HEK293 (cell line): ENCODE data around the gene CNP.

Experiments
- KLF8 ChIP-seq: fragments of 450-650 bp; formaldehyde crosslinking; IDR thresholded peaks from 2 replicates; pipeline ENCODE4 v1.5.1; 2016; ENCODE audit warnings: missing biosample characterization, missing genetic modification characterization
- SCRT2 ChIP-seq: fragments of 450-650 bp; formaldehyde crosslinking; IDR thresholded peaks from 2 replicates; pipeline ENCODE4 v1.5.1; 2016; ENCODE audit warnings: missing biosample characterization, missing genetic modification characterization
- SP7 ChIP-seq: fragments of 450-650 bp; formaldehyde crosslinking; IDR thresholded peaks from 2 replicates; pipeline ENCODE4 v1.5.1; 2016; ENCODE audit warnings: missing biosample characterization, missing genetic modification characterization
- YY2 ChIP-seq: fragments of 450-650 bp; formaldehyde crosslinking; IDR thresholded peaks from 2 replicates; pipeline ENCODE4 v1.5.1; 2016; ENCODE audit warnings: missing biosample characterization, missing genetic modification characterization
- ZBTB48 ChIP-seq: fragments of 450-650 bp; formaldehyde crosslinking; IDR thresholded peaks from 2 replicates; pipeline ENCODE4 v1.5.1; 2016; ENCODE audit warnings: missing biosample characterization, missing genetic modification characterization
- ZNF121 ChIP-seq: fragments of 450-650 bp; formaldehyde crosslinking; IDR thresholded peaks from 2 replicates; pipeline ENCODE4 v1.5.1; 2016; ENCODE audit warnings: missing biosample characterization, missing genetic modification characterization
- ZNF138 ChIP-seq: fragments of 450-650 bp; formaldehyde crosslinking; IDR thresholded peaks from 2 replicates; pipeline ENCODE4 v1.5.1; 2016; ENCODE audit warnings: missing biosample characterization, missing genetic modification characterization, borderline replicate concordance
- ZNF184 ChIP-seq: fragments of 450-650 bp; IDR thresholded peaks from 2 replicates; pipeline ENCODE4 v1.5.1; 2018; ENCODE audit warnings: missing biosample characterization, mild to moderate bottlenecking, missing genetic modification characterization
- ZNF416 ChIP-seq: fragments of 450-650 bp; formaldehyde crosslinking; IDR thresholded peaks from 2 replicates; pipeline ENCODE4 v1.5.1; 2016; ENCODE audit warnings: missing biosample characterization, missing genetic modification characterization
- ZNF514 ChIP-seq: fragments of 450-650 bp; formaldehyde crosslinking; IDR thresholded peaks from 2 replicates; pipeline ENCODE4 v1.5.1; 2016; ENCODE audit warnings: missing biosample characterization, missing genetic modification characterization
- ZNF544 ChIP-seq: fragments of 450-650 bp; formaldehyde crosslinking; IDR thresholded peaks from 2 replicates; pipeline ENCODE4 v1.5.0; 2017; ENCODE audit warnings: missing biosample characterization, missing genetic modification characterization
- ZNF585B ChIP-seq: fragments of 450-650 bp; formaldehyde crosslinking; IDR thresholded peaks from 2 replicates; pipeline ENCODE4 v1.5.1; 2016; ENCODE audit warnings: missing biosample characterization, missing genetic modification characterization
- ZNF621 ChIP-seq: fragments of 450-650 bp; formaldehyde crosslinking; IDR thresholded peaks from 2 replicates; pipeline ENCODE4 v1.5.1; 2017; ENCODE audit warnings: missing biosample characterization, missing genetic modification characterization
- ZNF629 ChIP-seq: fragments of 450-650 bp; formaldehyde crosslinking; IDR thresholded peaks from 2 replicates; pipeline ENCODE4 v1.5.1; 2017; ENCODE audit warnings: missing biosample characterization, missing genetic modification characterization
- ZNF768 ChIP-seq: fragments of 450-650 bp; formaldehyde crosslinking; IDR thresholded peaks from 2 replicates; pipeline ENCODE4 v1.5.1; 2018; ENCODE audit warnings: missing biosample characterization, mild to moderate bottlenecking, missing genetic modification characterization
- ZSCAN16 ChIP-seq: fragments of 450-650 bp; formaldehyde crosslinking; IDR thresholded peaks from 2 replicates; pipeline ENCODE4 v1.5.1; 2016; ENCODE audit warnings: missing biosample characterization, missing genetic modification characterization
- TF ChIP-seq, protein P1 (sequence below): fragments of 450-650 bp; formaldehyde crosslinking; IDR thresholded peaks from 2 replicates; pipeline ENCODE4 v1.5.1; 2016; ENCODE audit warnings: missing biosample characterization, missing genetic modification characterization
- TF ChIP-seq, protein P2 (sequence below): fragments of 450-650 bp; formaldehyde crosslinking; IDR thresholded peaks from 2 replicates; pipeline ENCODE4 v1.5.1; 2016; ENCODE audit warnings: missing biosample characterization, missing genetic modification characterization
- TF ChIP-seq, protein P3 (sequence below): fragments of 450-650 bp; formaldehyde crosslinking; IDR thresholded peaks from 2 replicates; pipeline ENCODE4 v1.5.1; 2016; ENCODE audit warnings: missing biosample characterization, missing genetic modification characterization
- TF ChIP-seq, protein P4 (sequence below): fragments of 450-650 bp; formaldehyde crosslinking; IDR thresholded peaks from 2 replicates; pipeline ENCODE4 v1.5.1; 2016; ENCODE audit warnings: missing biosample characterization, missing genetic modification characterization
- TF ChIP-seq, protein P5 (sequence below): fragments of 450-650 bp; formaldehyde crosslinking; IDR thresholded peaks from 2 replicates; pipeline ENCODE4 v1.5.1; 2016; ENCODE audit warnings: missing biosample characterization, missing genetic modification characterization
- TF ChIP-seq, protein P6 (sequence below): fragments of 450-650 bp; formaldehyde crosslinking; IDR thresholded peaks from 2 replicates; pipeline ENCODE4 v1.5.1; 2016; ENCODE audit warnings: missing biosample characterization, missing genetic modification characterization
- TF ChIP-seq, protein P7 (sequence below): fragments of 450-650 bp; formaldehyde crosslinking; IDR thresholded peaks from 2 replicates; pipeline ENCODE4 v1.5.1; 2017; ENCODE audit warnings: missing biosample characterization, missing genetic modification characterization

Gene CNP

DNA sequence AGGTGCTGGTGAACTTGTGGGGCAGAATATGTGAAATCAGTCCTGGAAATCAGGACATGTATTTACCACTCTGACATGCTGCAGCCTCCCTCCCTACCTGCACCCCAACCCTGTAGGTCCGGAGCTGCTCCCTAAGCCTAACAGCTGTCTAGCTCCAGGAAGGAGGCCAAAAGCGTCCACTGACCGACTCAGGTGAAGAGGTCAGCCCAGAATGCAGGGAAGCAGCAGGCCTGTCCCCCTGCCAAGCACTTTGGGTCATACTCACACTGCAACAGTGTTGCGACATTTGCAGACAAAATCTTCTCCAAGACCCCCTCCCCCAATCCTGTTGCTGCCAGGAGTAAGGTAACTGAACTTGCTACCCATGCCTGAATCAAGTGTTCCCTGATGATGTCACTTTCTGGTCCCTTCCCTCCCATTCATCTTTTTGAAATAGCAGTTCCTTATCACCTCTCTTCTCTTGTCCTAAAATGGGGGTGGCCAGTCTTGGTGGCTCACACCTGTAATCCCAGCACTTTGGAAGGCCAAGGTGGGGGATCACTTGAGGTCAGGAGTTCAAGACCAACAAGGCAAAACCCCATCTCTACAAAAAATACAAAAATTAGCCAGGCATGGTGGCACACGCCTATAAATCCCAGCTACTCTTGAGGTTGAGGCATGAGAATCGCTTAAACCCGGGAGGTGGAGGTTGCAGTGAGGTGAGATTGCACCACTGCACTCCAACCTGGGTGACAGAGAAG lies 46.6 kb upstream of the CNP start (continued):
- peak; percentile 52; the same call in 1 of the 2 replicates for TF ChIP-seq ZNF629 (tag by site-specific recombination)
- peak; percentile 56; the same call in 1 of the 2 replicates for TF ChIP-seq ZBTB48 (tag by site-specific recombination)
- no peak for TF ChIP-seq ZNF138
- TF ChIP-seq, protein P1, sequence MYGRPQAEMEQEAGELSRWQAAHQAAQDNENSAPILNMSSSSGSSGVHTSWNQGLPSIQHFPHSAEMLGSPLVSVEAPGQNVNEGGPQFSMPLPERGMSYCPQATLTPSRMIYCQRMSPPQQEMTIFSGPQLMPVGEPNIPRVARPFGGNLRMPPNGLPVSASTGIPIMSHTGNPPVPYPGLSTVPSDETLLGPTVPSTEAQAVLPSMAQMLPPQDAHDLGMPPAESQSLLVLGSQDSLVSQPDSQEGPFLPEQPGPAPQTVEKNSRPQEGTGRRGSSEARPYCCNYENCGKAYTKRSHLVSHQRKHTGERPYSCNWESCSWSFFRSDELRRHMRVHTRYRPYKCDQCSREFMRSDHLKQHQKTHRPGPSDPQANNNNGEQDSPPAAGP, result no peak
- no peak for TF ChIP-seq ZSCAN16 (tag by site-specific recombination)
- TF ChIP-seq, protein P2, sequence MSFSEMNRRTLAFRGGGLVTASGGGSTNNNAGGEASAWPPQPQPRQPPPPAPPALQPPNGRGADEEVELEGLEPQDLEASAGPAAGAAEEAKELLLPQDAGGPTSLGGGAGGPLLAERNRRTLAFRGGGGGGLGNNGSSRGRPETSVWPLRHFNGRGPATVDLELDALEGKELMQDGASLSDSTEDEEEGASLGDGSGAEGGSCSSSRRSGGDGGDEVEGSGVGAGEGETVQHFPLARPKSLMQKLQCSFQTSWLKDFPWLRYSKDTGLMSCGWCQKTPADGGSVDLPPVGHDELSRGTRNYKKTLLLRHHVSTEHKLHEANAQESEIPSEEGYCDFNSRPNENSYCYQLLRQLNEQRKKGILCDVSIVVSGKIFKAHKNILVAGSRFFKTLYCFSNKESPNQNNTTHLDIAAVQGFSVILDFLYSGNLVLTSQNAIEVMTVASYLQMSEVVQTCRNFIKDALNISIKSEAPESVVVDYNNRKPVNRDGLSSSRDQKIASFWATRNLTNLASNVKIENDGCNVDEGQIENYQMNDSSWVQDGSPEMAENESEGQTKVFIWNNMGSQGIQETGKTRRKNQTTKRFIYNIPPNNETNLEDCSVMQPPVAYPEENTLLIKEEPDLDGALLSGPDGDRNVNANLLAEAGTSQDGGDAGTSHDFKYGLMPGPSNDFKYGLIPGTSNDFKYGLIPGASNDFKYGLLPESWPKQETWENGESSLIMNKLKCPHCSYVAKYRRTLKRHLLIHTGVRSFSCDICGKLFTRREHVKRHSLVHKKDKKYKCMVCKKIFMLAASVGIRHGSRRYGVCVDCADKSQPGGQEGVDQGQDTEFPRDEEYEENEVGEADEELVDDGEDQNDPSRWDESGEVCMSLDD (tag by site-specific recombination), result peak; percentile 25; the same call in 1 of the 2 replicates
- no peak for TF ChIP-seq ZNF184 (tag by site-specific recombination)
- 0 out of 2 replicates have a peak, but pooled peaks have one; percentile 12 for TF ChIP-seq KLF8 (tag by site-specific recombination)
- no peak for TF ChIP-seq YY2
- TF ChIP-seq, protein P3, sequence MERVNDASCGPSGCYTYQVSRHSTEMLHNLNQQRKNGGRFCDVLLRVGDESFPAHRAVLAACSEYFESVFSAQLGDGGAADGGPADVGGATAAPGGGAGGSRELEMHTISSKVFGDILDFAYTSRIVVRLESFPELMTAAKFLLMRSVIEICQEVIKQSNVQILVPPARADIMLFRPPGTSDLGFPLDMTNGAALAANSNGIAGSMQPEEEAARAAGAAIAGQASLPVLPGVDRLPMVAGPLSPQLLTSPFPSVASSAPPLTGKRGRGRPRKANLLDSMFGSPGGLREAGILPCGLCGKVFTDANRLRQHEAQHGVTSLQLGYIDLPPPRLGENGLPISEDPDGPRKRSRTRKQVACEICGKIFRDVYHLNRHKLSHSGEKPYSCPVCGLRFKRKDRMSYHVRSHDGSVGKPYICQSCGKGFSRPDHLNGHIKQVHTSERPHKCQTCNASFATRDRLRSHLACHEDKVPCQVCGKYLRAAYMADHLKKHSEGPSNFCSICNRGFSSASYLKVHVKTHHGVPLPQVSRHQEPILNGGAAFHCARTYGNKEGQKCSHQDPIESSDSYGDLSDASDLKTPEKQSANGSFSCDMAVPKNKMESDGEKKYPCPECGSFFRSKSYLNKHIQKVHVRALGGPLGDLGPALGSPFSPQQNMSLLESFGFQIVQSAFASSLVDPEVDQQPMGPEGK (tag by site-specific recombination), result peak; percentile 35; the same call in 1 of the 2 replicates
- TF ChIP-seq ZNF121, result no peak
- peak; percentile 98 for TF ChIP-seq SCRT2 (tag by site-specific recombination)
- no peak for TF ChIP-seq ZNF621 (tag by site-specific recombination)
- TF ChIP-seq, protein P4, sequence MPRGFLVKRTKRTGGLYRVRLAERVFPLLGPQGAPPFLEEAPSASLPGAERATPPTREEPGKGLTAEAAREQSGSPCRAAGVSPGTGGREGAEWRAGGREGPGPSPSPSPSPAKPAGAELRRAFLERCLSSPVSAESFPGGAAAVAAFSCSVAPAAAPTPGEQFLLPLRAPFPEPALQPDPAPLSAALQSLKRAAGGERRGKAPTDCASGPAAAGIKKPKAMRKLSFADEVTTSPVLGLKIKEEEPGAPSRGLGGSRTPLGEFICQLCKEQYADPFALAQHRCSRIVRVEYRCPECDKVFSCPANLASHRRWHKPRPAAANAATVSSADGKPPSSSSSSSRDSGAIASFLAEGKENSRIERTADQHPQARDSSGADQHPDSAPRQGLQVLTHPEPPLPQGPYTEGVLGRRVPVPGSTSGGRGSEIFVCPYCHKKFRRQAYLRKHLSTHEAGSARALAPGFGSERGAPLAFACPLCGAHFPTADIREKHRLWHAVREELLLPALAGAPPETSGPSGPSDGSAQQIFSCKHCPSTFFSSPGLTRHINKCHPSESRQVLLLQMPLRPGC (tag by site-specific recombination), result 0 out of 2 replicates have a peak, but pooled peaks have one; percentile 23
- TF ChIP-seq SP7 (tag by site-specific recombination), result peak; percentile 11; the same call in 1 of the 2 replicates
- TF ChIP-seq, protein P5, sequence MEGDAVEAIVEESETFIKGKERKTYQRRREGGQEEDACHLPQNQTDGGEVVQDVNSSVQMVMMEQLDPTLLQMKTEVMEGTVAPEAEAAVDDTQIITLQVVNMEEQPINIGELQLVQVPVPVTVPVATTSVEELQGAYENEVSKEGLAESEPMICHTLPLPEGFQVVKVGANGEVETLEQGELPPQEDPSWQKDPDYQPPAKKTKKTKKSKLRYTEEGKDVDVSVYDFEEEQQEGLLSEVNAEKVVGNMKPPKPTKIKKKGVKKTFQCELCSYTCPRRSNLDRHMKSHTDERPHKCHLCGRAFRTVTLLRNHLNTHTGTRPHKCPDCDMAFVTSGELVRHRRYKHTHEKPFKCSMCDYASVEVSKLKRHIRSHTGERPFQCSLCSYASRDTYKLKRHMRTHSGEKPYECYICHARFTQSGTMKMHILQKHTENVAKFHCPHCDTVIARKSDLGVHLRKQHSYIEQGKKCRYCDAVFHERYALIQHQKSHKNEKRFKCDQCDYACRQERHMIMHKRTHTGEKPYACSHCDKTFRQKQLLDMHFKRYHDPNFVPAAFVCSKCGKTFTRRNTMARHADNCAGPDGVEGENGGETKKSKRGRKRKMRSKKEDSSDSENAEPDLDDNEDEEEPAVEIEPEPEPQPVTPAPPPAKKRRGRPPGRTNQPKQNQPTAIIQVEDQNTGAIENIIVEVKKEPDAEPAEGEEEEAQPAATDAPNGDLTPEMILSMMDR (tag by site-specific recombination), result no peak
- TF ChIP-seq ZNF585B (tag by site-specific recombination), result no peak
- TF ChIP-seq ZNF416 (tag by site-specific recombination), result no peak
- TF ChIP-seq ZNF544 (tag by site-specific recombination), result no peak
- no peak for TF ChIP-seq ZNF514
- TF ChIP-seq, protein P6, sequence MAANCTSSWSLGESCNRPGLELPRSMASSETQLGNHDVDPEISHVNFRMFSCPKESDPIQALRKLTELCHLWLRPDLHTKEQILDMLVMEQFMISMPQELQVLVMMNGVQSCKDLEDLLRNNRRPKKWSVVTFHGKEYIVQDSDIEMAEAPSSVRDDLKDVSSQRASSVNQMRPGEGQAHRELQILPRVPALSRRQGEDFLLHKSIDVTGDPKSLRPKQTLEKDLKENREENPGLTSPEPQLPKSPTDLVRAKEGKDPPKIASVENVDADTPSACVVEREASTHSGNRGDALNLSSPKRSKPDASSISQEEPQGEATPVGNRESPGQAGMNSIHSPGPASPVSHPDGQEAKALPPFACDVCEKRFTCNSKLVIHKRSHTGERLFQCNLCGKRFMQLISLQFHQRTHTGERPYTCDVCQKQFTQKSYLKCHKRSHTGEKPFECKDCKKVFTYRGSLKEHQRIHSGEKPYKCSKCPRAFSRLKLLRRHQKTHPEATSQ (tag by site-specific recombination), result no peak
- TF ChIP-seq, protein P7, sequence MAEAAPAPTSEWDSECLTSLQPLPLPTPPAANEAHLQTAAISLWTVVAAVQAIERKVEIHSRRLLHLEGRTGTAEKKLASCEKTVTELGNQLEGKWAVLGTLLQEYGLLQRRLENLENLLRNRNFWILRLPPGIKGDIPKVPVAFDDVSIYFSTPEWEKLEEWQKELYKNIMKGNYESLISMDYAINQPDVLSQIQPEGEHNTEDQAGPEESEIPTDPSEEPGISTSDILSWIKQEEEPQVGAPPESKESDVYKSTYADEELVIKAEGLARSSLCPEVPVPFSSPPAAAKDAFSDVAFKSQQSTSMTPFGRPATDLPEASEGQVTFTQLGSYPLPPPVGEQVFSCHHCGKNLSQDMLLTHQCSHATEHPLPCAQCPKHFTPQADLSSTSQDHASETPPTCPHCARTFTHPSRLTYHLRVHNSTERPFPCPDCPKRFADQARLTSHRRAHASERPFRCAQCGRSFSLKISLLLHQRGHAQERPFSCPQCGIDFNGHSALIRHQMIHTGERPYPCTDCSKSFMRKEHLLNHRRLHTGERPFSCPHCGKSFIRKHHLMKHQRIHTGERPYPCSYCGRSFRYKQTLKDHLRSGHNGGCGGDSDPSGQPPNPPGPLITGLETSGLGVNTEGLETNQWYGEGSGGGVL (tag by site-specific recombination), result peak; percentile 39; the same call in 1 of the 2 replicates
- TF ChIP-seq ZNF768 (tag by site-specific recombination), result no peak
